ENCODE measurements around the gene GDNF.

DNA sequence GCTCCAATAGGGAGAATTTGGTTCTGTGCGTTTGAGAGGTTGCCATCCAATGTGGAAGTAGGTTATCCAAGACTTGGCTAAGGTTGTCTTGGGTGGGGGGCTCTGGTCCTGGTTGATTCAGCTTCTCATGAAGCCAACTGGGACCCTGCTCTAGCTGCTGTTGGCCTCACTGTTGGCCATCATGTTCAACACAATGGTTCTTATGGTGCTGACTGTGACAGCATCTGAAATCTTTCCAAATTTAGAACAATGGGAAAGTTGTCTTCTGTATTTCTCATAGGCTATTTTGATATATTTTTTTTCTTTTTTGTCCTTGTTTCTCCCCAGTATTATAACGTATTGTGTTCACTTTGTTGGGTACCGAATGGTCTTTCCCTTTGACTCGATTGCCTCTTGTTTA is 71.9 kb downstream of the GDNF start:
- no peak for TF ChIP-seq CTCF (conservative IDR thresholded peaks at IDR 0.05; ENCODE audit: low read depth, low read length)
- TF ChIP-seq EZH2 (IDR thresholded peaks at IDR 0.05; ENCODE audit: borderline replicate concordance, low read depth, low read length, poor library complexity, severe bottlenecking), result no peak

Data from A673 (cell line).